Measurements from ENCODE around the gene HOXC6.

- TF ChIP-seq CTCF (IDR thresholded peaks at IDR 0.05) (peak in 3 of 5 experiments; percentile 18 to 33 (median 26)), POLR2A (IDR thresholded peaks at IDR 0.05) (peak in 1 of 2 donors; percentile 37), EP300 (IDR thresholded peaks at IDR 0.05) (peak in 1 of 2 donors; percentile 74)
Observed at GRCh38 chr12:54021432-54022013, 6.7 kb upstream of the HOXC6 start.

Measured in tibial nerve (tissue), 4 donors.